ENCODE results near the gene ZNF664. TPM values are rescaled to one million over a fixed set of nuclear protein-coding genes. Genes with fewer than 3 reads are reported as not detected.

The ZNF664 gene
- polyA plus RNA-seq, 1 donor from 2014 or later, result 146 TPM

GRCh38 chr12:124006846-124007713 lies 34.1 kb downstream of the ZNF664 start:
- Histone ChIP-seq H3K27me3 (ENCODE audit: insufficient read depth, low read depth, low read length) (no peaks in the 10 kb centered on the region), H3K36me3 (ENCODE audit: insufficient read depth, low read length) (peaks cover 16% of the 10 kb centered on the region), H3K27ac (ENCODE audit: low read length) (peak overlapping the region; percentile 44), H3K4me2 (ENCODE audit: low read length) (no peak overlapping the region), H3K9ac (ENCODE audit: low read length) (peak overlapping the region; percentile 13), H3K9me2 (ENCODE audit: insufficient read depth, low read length) (no peaks in the 10 kb centered on the region), H3K9me3 (ENCODE audit: low read length) (no peaks in the 10 kb centered on the region), H3F3A (ENCODE audit: insufficient read depth, low read length, poor library complexity, severe bottlenecking) (no peaks in the 10 kb centered on the region), H4K20me1 (ENCODE audit: insufficient read depth) (no peaks in the 10 kb centered on the region), H3K79me2 (replicated peaks; ENCODE audit: insufficient read depth, low read length) (peaks cover 4% of the 10 kb centered on the region), H3K4me3 (ENCODE audit: low read length) (peak overlapping the region; percentile 17), H2AFZ (ENCODE audit: low read depth, low read length) (no peak overlapping the region)
- TF ChIP-seq REST (IDR thresholded peaks at IDR 0.05; ENCODE audit: borderline replicate concordance) (no peak), MXI1 (conservative IDR thresholded peaks at IDR 0.05; ENCODE audit: poor library complexity, severe bottlenecking) (no peak), EP300 (conservative IDR thresholded peaks at IDR 0.05; ENCODE audit: poor library complexity, severe bottlenecking) (no peak), RAD21 (conservative IDR thresholded peaks at IDR 0.05) (no peak), EZH2 (IDR thresholded peaks at IDR 0.05; ENCODE audit: borderline replicate concordance, insufficient read depth, low read length, poor library complexity, severe bottlenecking) (no peak), TAF1 (IDR thresholded peaks at IDR 0.05; ENCODE audit: low read depth) (no peak), CTCF (IDR thresholded peaks at IDR 0.05; ENCODE audit: poor library complexity, severe bottlenecking) (no peak), SMC3 (conservative IDR thresholded peaks at IDR 0.05; ENCODE audit: poor library complexity) (no peak), POLR2AphosphoS5 (IDR thresholded peaks at IDR 0.05) (no peak)

GRCh38 chr12:124007826-124008570 lies 35.0 kb downstream of the ZNF664 start:
- H2AFZ ChIP-seq (ENCODE audit: low read depth, low read length), result no peak overlapping the region
- no peaks in the 10 kb centered on the region for H3K9me2 ChIP-seq (ENCODE audit: insufficient read depth, low read length)
- no peaks in the 10 kb centered on the region for H3K27me3 ChIP-seq (ENCODE audit: insufficient read depth, low read depth, low read length)
- H3F3A ChIP-seq (ENCODE audit: insufficient read depth, low read length, poor library complexity, severe bottlenecking), result no peaks in the 10 kb centered on the region
- no peak overlapping the region for H3K4me2 ChIP-seq (ENCODE audit: low read length)
- H3K36me3 ChIP-seq (ENCODE audit: insufficient read depth, low read length), result peaks cover 12% of the 10 kb centered on the region
- no peaks in the 10 kb centered on the region for H4K20me1 ChIP-seq (ENCODE audit: insufficient read depth)
- H3K9ac ChIP-seq (ENCODE audit: low read length), result peak overlapping the region; percentile 13
- no peak for TF ChIP-seq TAF1 (IDR thresholded peaks at IDR 0.05; ENCODE audit: low read depth)
- TF ChIP-seq CTCF (IDR thresholded peaks at IDR 0.05; ENCODE audit: poor library complexity, severe bottlenecking), result no peak
- no peak for TF ChIP-seq REST (IDR thresholded peaks at IDR 0.05; ENCODE audit: borderline replicate concordance)
- TF ChIP-seq POLR2AphosphoS5 (IDR thresholded peaks at IDR 0.05), result no peak
- TF ChIP-seq MXI1 (conservative IDR thresholded peaks at IDR 0.05; ENCODE audit: poor library complexity, severe bottlenecking), result no peak
- no peak for TF ChIP-seq RAD21 (conservative IDR thresholded peaks at IDR 0.05)
- no peak for TF ChIP-seq SMC3 (conservative IDR thresholded peaks at IDR 0.05; ENCODE audit: poor library complexity)
- no peak for TF ChIP-seq EP300 (conservative IDR thresholded peaks at IDR 0.05; ENCODE audit: poor library complexity, severe bottlenecking)
- no peak for TF ChIP-seq EZH2 (IDR thresholded peaks at IDR 0.05; ENCODE audit: borderline replicate concordance, insufficient read depth, low read length, poor library complexity, severe bottlenecking)
- peak overlapping the region; percentile 17 for H3K4me3 ChIP-seq (ENCODE audit: low read length)
- peak overlapping the region; percentile 44 for H3K27ac ChIP-seq (ENCODE audit: low read length)
- no peaks in the 10 kb centered on the region for H3K9me3 ChIP-seq (ENCODE audit: low read length)
- H3K79me2 ChIP-seq (replicated peaks; ENCODE audit: insufficient read depth, low read length), result no peaks in the 10 kb centered on the region
